Stomach (tissue), 9 donors: ENCODE measurements around the gene ELMO3. TPM values are rescaled to one million over a fixed set of nuclear protein-coding genes. Genes with fewer than 3 reads are reported as not detected.

Experiments
- DNase-seq, 2 donors: peaks; one replicate each; pipeline versions ENCODE4 v3.0.0 to v3.0.0-alpha.2; 2013 to 2019
- H3K27ac ChIP-seq, 5 donors: fragments of 200-600 bp in 4 of 5; sonication (generic) in 4 of 5; one replicate each; pipeline ENCODE4 v1.5.1; 2013 to 2019; ENCODE audit warnings: mild to moderate bottlenecking in 1 of 5, moderate library complexity in 1 of 5
- H3K27me3 ChIP-seq, 3 donors: fragments of 200-600 bp; sonication (generic); one replicate each; pipeline ENCODE4 v1.5.1; 2017 to 2019; ENCODE audit warnings: mixed run types in 1 of 3
- H3K36me3 ChIP-seq, 4 donors: fragments of 200-600 bp; sonication (generic); 1 replicate in 3 of 4; 2 replicates in 1 of 4; pipeline ENCODE4 v1.5.1; 2016 to 2019
- H3K4me1 ChIP-seq, 4 donors: fragments of 200-600 bp; sonication (generic); one replicate each; pipeline ENCODE4 v1.5.1; 2016 to 2019
- H3K4me3 ChIP-seq, 4 donors: fragments of 200-600 bp; sonication (generic) in 3 of 4; one replicate each; pipeline ENCODE4 v1.5.1; 2016 to 2019; ENCODE audit warnings: mild to moderate bottlenecking in 1 of 4
- H3K9me3 ChIP-seq, 4 donors: fragments of 200-600 bp; sonication (generic); one replicate each; pipeline ENCODE4 v1.5.1; 2016 to 2019
- CTCF ChIP-seq, 7 experiments: fragments of 450-650 bp in 4 of 7; fragments of 200-600 bp in 3 of 7; sonication (generic) in 3 of 7; IDR thresholded peaks; one replicate each; pipeline ENCODE4 v1.5.1; 2016 to 2019; ENCODE audit warnings: antibody characterized with exemption in 7 of 7, control low read depth in 2 of 7, mild to moderate bottlenecking in 1 of 7
- EP300 ChIP-seq: sonication (generic); formaldehyde crosslinking; IDR thresholded peaks from one replicate; pipeline ENCODE4 v1.6.1; 2017; ENCODE audit warnings: antibody characterized with exemption
- POLR2A ChIP-seq, 4 donors: fragments of 450-650 bp; IDR thresholded peaks; one replicate each; pipeline ENCODE4 v1.6.1; 2016; ENCODE audit warnings: antibody characterized with exemption in 4 of 4, control low read depth in 2 of 4, mild to moderate bottlenecking in 1 of 4, moderate library complexity in 1 of 4
- POLR2AphosphoS5 ChIP-seq, 3 donors: sonication (generic); formaldehyde crosslinking; IDR thresholded peaks; one replicate each; pipeline ENCODE4 v1.6.1; 2016; ENCODE audit warnings: antibody characterized with exemption in 3 of 3
- WGBS, 5 donors: extraction: QIAGEN DNeasy Blood & Tissue Kit in 3 of 5; methylation state at CpG; one replicate each; pipeline versions ENCODE4 v1.1.5 to v1.1.7; 2013 to 2018; 5-methylcytosine and 5-hydroxymethylcytosine counted together
- intact Hi-C: fragments of 100-400 bp; cut with DNase I; formaldehyde crosslinking; loops from one replicate; pipeline ENCODE4 v1.15.1; 2023; ENCODE audit warnings: low total_unique reads
- polyA plus RNA-seq, 3 donors: library from polyadenylated mRNA; stranded (reverse); fragments of 200-250 nt; gene quantifications; one replicate each; pipeline ENCODE4 v1.2.3, GENCODE V29; 2013
- total RNA-seq, 5 donors: library from RNA; depleted of rRNA; stranded (reverse); fragments of >200 nt; gene quantifications; one replicate each; pipeline versions ENCODE4 v1.1.0 to v1.2.3, GENCODE V29; 2014 to 2016
- donor health status: healthy with polysubstance abuse.
- donor health status: Bipolar disorder and iron deficiency.
- donor health status: healthy.

Gene ELMO3
- total and polyA plus RNA-seq, 8 donors = 11.6 to 133 (median 40.8) TPM

- TF ChIP-seq POLR2A (IDR thresholded peaks at IDR 0.05) = no peak
- no peak for TF ChIP-seq EP300
- no peak for TF ChIP-seq CTCF (IDR thresholded peaks at IDR 0.05)
- no peak for TF ChIP-seq POLR2AphosphoS5 (IDR thresholded peaks at IDR 0.05)
- intact Hi-C loops = no loop called here
- Histone ChIP-seq H3K27ac (peak overlapping the region in 2 of 5 donors; percentile 1 to 87), H3K4me3 (peak overlapping the region; percentile 64 to 85 (median 78)), H3K4me1 (peaks cover 42 to 60% (median 51%) of the 10 kb centered on the region in 4 donors), H3K27me3 (peaks cover 0 to 48% (median 19%) of the 10 kb centered on the region in 3 donors), H3K36me3 (no peaks in the 10 kb centered on the region), H3K9me3 (no peaks in the 10 kb centered on the region)
- no peak for DNase-seq
- 4 to 12% (median 5%) methylated on average over 5 to 7 of the region's 7 CpGs for WGBS, 5 donors
Observed at GRCh38 chr16:67248073-67248400, 49.1 kb downstream of the ELMO3 start.

- H3K27ac ChIP-seq = peak within 1 kb of the TSS in 4 of 5 donors; percentile 87 to 95 (median 90)
- peaks cover 0 to 48% (median 19%) of the 10 kb centered on the region in 3 donors for H3K27me3 ChIP-seq
- H3K36me3 ChIP-seq = no peaks in the 10 kb centered on the region
- H3K9me3 ChIP-seq = no peaks in the 10 kb centered on the region
- intact Hi-C loops = no loop called here
- H3K4me1 ChIP-seq = peaks cover 39 to 54% (median 51%) of the 10 kb centered on the region in 4 donors
- peak within 1 kb of the TSS; percentile 64 to 85 (median 78) for H3K4me3 ChIP-seq
- DNase-seq = peak in 1 of 2 donors; percentile 69
- peak in 1 of 7 experiments; percentile 24 for TF ChIP-seq CTCF (IDR thresholded peaks at IDR 0.05)
- TF ChIP-seq POLR2A (IDR thresholded peaks at IDR 0.05) = no peak
- 0 to 2% (median 1%) methylated on average over 37 to 75 of the region's 75 CpGs for WGBS, 5 donors
Observed at GRCh38 chr16:67248401-67249177, 49.7 kb downstream of the ELMO3 start, which contains the start of gene SLC9A5. TSS of gene SLC9A5 (plus strand) at chr16:67248979. CDS start at chr16:67249015, 36 bp downstream.

DNA sequence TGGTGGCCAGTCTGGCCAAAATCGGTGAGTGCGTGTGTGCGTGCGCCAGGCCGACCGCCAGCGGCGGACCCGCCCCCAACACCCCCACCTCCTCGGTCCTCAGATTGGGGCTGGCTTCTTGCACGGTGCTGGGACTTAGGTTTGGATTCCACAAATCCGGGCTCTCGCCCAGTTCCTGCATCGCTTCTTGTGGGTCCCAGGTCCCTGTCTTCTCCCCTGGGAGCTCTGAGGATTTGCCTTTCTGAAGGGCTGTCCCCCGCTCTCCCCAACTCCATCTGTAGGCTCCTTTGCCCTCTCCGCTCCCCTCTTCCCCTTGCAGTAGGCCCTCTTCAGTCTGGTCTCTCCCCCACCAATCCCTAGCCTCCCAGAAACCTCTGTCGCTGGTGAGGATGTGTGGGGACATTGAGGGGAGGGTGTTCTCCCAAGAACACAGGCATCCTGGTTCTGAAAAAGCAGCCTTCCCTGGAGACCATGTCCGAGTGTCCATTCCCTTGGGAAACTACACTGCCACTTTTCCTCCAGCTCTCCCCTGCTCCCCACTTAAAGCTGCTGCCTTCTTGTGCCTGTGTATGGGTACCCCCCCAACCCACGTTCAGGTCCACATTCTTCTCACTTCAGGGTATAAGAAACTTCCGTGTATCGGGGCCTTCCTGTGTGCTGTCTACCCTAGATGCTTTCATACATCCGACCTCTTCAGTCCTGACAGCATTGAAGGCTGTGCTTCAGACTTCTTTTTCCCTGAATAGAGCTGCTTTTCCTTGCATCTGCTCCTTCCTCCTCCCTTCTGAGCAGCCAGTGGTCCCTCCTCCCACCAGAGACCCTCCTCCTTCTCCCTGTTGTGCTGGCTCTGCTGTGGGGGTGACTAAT, 50.5 kb downstream of the ELMO3 start:
- Histone ChIP-seq H3K9me3 (no peaks in the 10 kb centered on the region), H3K4me3 (peak overlapping the region; percentile 52 to 85 (median 68)), H3K36me3 (no peaks in the 10 kb centered on the region), H3K27me3 (peaks cover 0 to 48% (median 19%) of the 10 kb centered on the region in 3 donors), H3K4me1 (peaks cover 32 to 47% (median 45%) of the 10 kb centered on the region in 4 donors), H3K27ac (peak overlapping the region in 1 of 5 donors; percentile 87)
- DNase-seq = no peak
- 17 to 27% (median 20%) methylated on average over 18 to 22 of the region's 22 CpGs for WGBS, 5 donors
- intact Hi-C loops = no loop called here
- TF ChIP-seq EP300 (no peak), POLR2A (IDR thresholded peaks at IDR 0.05) (no peak), CTCF (IDR thresholded peaks at IDR 0.05) (no peak), POLR2AphosphoS5 (IDR thresholded peaks at IDR 0.05) (no peak)

GRCh38 chr16:67250045-67250327, 51.1 kb downstream of the ELMO3 start:
- Histone ChIP-seq H3K27ac (no peak overlapping the region), H3K4me3 (no peak overlapping the region), H3K9me3 (no peaks in the 10 kb centered on the region), H3K36me3 (no peaks in the 10 kb centered on the region), H3K4me1 (peaks cover 27 to 41% (median 39%) of the 10 kb centered on the region in 4 donors), H3K27me3 (peaks cover 0 to 48% (median 19%) of the 10 kb centered on the region in 3 donors)
- intact Hi-C loops = no loop called here
- WGBS, 5 donors = 63 to 86% (median 77%) methylated on average over 4 of the region's 4 CpGs
- TF ChIP-seq POLR2A (IDR thresholded peaks at IDR 0.05) (no peak), EP300 (no peak), CTCF (IDR thresholded peaks at IDR 0.05) (no peak), POLR2AphosphoS5 (IDR thresholded peaks at IDR 0.05) (no peak)
- no peak for DNase-seq
